Transverse colon (tissue), 4 donors: ENCODE measurements around the gene TIMP3. TPM values are rescaled to one million over a fixed set of nuclear protein-coding genes. Genes with fewer than 3 reads are reported as not detected.

ENCODE experiments used
- DNase-seq: peaks from one replicate; pipeline ENCODE4 v3.0.0-alpha.2; 2019
- H3K27ac ChIP-seq, 4 donors: fragments of 200-600 bp; sonication (generic); 2 replicates each; pipeline ENCODE4 v1.5.1; 2016 to 2018; ENCODE audit warnings: inconsistent platforms in 4 of 4
- H3K27me3 ChIP-seq: fragments of 200-600 bp; sonication (generic); 2 replicates; pipeline ENCODE4 v1.5.1; 2017; ENCODE audit warnings: inconsistent platforms
- H3K36me3 ChIP-seq, 4 donors: fragments of 200-600 bp; sonication (generic); 2 replicates each; pipeline ENCODE4 v1.5.1; 2017 to 2019; ENCODE audit warnings: inconsistent platforms in 4 of 4
- H3K4me1 ChIP-seq, 4 donors: fragments of 200-600 bp; sonication (generic); 2 replicates each; pipeline ENCODE4 v1.5.1; 2017 to 2020; ENCODE audit warnings: inconsistent platforms in 4 of 4
- H3K4me3 ChIP-seq, 4 donors: fragments of 200-600 bp; sonication (generic); 1 replicate in 1 of 4; 2 replicates in 3 of 4; pipeline versions ENCODE4 v1.5.1 to v1.6.1; 2017 to 2019; ENCODE audit warnings: inconsistent platforms in 4 of 4
- H3K9me3 ChIP-seq, 2 donors: fragments of 200-600 bp; sonication (generic); 2 replicates each; pipeline ENCODE4 v1.5.1; 2017 to 2019; ENCODE audit warnings: inconsistent platforms in 2 of 2
- EP300 ChIP-seq: sonication (generic); formaldehyde crosslinking; IDR thresholded peaks from one replicate; pipeline ENCODE4 v1.6.1; 2017; ENCODE audit warnings: antibody characterized with exemption, low read depth
- POLR2A ChIP-seq: fragments of 450-650 bp; IDR thresholded peaks from one replicate; pipeline ENCODE4 v1.6.1; 2016; ENCODE audit warnings: antibody characterized with exemption, mild to moderate bottlenecking, moderate library complexity
- POLR2AphosphoS5 ChIP-seq, 3 donors: sonication (generic); formaldehyde crosslinking; IDR thresholded peaks; one replicate each; pipeline ENCODE4 v1.6.1; 2016; ENCODE audit warnings: antibody characterized with exemption in 3 of 3
- WGBS, 2 donors: methylation state at CpG; one replicate each; pipeline ENCODE4 v1.1.5; 2018; ENCODE audit warnings: low coverage in 1 of 2; 5-methylcytosine and 5-hydroxymethylcytosine counted together
- in situ Hi-C, 4 donors: fragments of 200-750 bp; cut with MboI; loops; one replicate each; pipeline versions ENCODE4 v1.15.0 to v1.15.1; 2017; ENCODE audit warnings: low sequenced_read_pairs in 3 of 4, low pct_ligation_motif_present in 1 of 4, low pct_unique_long_range_greater_than_20kb in 1 of 4
- intact Hi-C: fragments of 100-400 bp; cut with DNase I; formaldehyde crosslinking; loops from one replicate; pipeline ENCODE4 v1.15.1; 2023; ENCODE audit warnings: low total_unique reads
- total RNA-seq, 4 donors: library from RNA; depleted of rRNA; stranded (reverse); fragments of >200 nt; gene quantifications; one replicate each; pipeline ENCODE4 v1.1.0, GENCODE V29; 2016
- TF ChIP-seq, protein P1 (sequence below), 5 experiments: fragments of 200-600 bp in 3 of 5; fragments of 450-650 bp in 2 of 5; sonication (generic) in 3 of 5; IDR thresholded peaks; 1 replicate in 2 of 5; 2 replicates in 3 of 5; pipeline ENCODE4 v1.5.1; 2016 to 2017; ENCODE audit warnings: antibody characterized with exemption in 5 of 5, inconsistent platforms in 3 of 5, mild to moderate bottlenecking in 2 of 5, moderate library complexity in 1 of 5

Gene TIMP3
- total RNA-seq, 4 donors from 2014 or later: 49.7 to 158 (median 62.4) TPM

- WGBS, 2 donors: 61 to 69% methylated on average over 4 to 7 of the region's 7 CpGs
- DNase-seq: no peak
- no peaks in the 10 kb centered on the region for H3K36me3 ChIP-seq
- intact Hi-C loops: no loop called here
- TF ChIP-seq, protein P1, sequence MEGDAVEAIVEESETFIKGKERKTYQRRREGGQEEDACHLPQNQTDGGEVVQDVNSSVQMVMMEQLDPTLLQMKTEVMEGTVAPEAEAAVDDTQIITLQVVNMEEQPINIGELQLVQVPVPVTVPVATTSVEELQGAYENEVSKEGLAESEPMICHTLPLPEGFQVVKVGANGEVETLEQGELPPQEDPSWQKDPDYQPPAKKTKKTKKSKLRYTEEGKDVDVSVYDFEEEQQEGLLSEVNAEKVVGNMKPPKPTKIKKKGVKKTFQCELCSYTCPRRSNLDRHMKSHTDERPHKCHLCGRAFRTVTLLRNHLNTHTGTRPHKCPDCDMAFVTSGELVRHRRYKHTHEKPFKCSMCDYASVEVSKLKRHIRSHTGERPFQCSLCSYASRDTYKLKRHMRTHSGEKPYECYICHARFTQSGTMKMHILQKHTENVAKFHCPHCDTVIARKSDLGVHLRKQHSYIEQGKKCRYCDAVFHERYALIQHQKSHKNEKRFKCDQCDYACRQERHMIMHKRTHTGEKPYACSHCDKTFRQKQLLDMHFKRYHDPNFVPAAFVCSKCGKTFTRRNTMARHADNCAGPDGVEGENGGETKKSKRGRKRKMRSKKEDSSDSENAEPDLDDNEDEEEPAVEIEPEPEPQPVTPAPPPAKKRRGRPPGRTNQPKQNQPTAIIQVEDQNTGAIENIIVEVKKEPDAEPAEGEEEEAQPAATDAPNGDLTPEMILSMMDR (IDR thresholded peaks at IDR 0.05): no peak
- TF ChIP-seq POLR2A (no peak), EP300 (no peak), POLR2AphosphoS5 (IDR thresholded peaks at IDR 0.05) (no peak)
- H3K4me1 ChIP-seq: peaks cover 0 to 3% (median 0%) of the 10 kb centered on the region in 4 donors
- H3K4me3 ChIP-seq: no peak overlapping the region
- H3K27ac ChIP-seq: no peak overlapping the region
- no peaks in the 10 kb centered on the region for H3K9me3 ChIP-seq
- in situ Hi-C loops: no loop called here
- H3K27me3 ChIP-seq: no peaks in the 10 kb centered on the region
These were observed 85.9 kb downstream of the TIMP3 start for GRCh38 chr22:32887324-32887980.

DNA sequence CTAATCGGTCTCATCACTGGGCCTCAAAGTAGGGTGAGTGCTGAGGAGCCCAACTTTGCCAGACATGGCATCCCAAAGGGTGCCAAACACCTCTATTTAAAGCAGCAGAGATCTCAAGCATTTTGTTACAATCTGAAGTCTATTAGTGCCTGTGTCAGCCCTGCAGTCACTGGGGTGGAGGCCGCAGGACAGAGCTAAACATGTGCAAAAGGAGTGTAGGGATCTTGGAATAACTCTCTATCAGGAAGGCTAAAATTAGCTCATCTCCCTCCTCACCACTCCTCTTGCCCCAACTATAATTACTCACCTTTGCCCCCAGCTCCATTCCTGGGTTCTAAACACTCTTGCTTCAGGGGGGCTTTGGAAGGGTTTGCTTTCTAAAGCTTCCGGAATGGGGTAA, 87.5 kb downstream of the TIMP3 start:
- in situ Hi-C loops: no loop called here
- no peak overlapping the region for H3K4me3 ChIP-seq
- H3K9me3 ChIP-seq: no peaks in the 10 kb centered on the region
- H3K4me1 ChIP-seq: peaks cover 0 to 3% (median 0%) of the 10 kb centered on the region in 4 donors
- intact Hi-C loops: no loop called here
- TF ChIP-seq EP300 (no peak), POLR2AphosphoS5 (IDR thresholded peaks at IDR 0.05) (no peak), POLR2A (no peak)
- TF ChIP-seq, protein P1 (IDR thresholded peaks at IDR 0.05): no peak
- H3K36me3 ChIP-seq: no peaks in the 10 kb centered on the region
- WGBS, 2 donors: 84 to 100% methylated on average over 1 to 3 of the region's 3 CpGs
- H3K27me3 ChIP-seq: no peaks in the 10 kb centered on the region
- no peak overlapping the region for H3K27ac ChIP-seq
- DNase-seq: no peak

- H3K27me3 ChIP-seq: no peaks in the 10 kb centered on the region
- H3K36me3 ChIP-seq: no peaks in the 10 kb centered on the region
- no peak for DNase-seq
- 74 to 100% methylated on average over 2 to 7 of the region's 7 CpGs for WGBS, 2 donors
- no peak overlapping the region for H3K27ac ChIP-seq
- TF ChIP-seq POLR2A: no peak
- TF ChIP-seq, protein P1 (IDR thresholded peaks at IDR 0.05): no peak
- no peak for TF ChIP-seq EP300
- TF ChIP-seq POLR2AphosphoS5 (IDR thresholded peaks at IDR 0.05): no peak
- H3K4me1 ChIP-seq: no peaks in the 10 kb centered on the region
- H3K9me3 ChIP-seq: no peaks in the 10 kb centered on the region
- no peak overlapping the region for H3K4me3 ChIP-seq
- intact Hi-C loops: no loop called here
- in situ Hi-C loops: no loop called here
These were observed 95.4 kb downstream of the TIMP3 start for GRCh38 chr22:32896891-32897290.

GRCh38 chr22:32897400-32897799, 95.9 kb downstream of the TIMP3 start:
- Histone ChIP-seq H3K27me3 (no peaks in the 10 kb centered on the region), H3K4me3 (no peak overlapping the region), H3K36me3 (no peaks in the 10 kb centered on the region), H3K27ac (no peak overlapping the region), H3K4me1 (no peaks in the 10 kb centered on the region), H3K9me3 (no peaks in the 10 kb centered on the region)
- TF ChIP-seq, protein P1 (IDR thresholded peaks at IDR 0.05): no peak
- TF ChIP-seq POLR2A: no peak
- no peak for TF ChIP-seq POLR2AphosphoS5 (IDR thresholded peaks at IDR 0.05)
- TF ChIP-seq EP300: no peak
- DNase-seq: no peak
- intact Hi-C loops (no loop called here), in situ Hi-C loops (no loop called here)
- 89 to 90% methylated on average over 2 to 5 of the region's 5 CpGs for WGBS, 2 donors
